VCaP (cell line): ENCODE measurements around the gene NENF.
"Not testable (repeated sequence)": the region's sequence is repeated elsewhere in the genome, so short reads cannot be mapped to it uniquely, and the experiment has no call there.

Source experiments
- H3K27ac ChIP-seq: fragments of 450-650 bp; 2 replicates; pipeline ENCODE4 v1.5.1; 2017
- TF ChIP-seq, protein P1 (sequence below): fragments of 450-650 bp; conservative IDR thresholded peaks from 2 replicates; pipeline ENCODE4 v1.5.1; 2017; ENCODE audit warnings: mild to moderate bottlenecking, moderate library complexity

Gene NENF

GRCh38 chr1:212479188-212479587 is 46.5 kb downstream of the NENF start:
- H3K27ac ChIP-seq, result no peak overlapping the region
- TF ChIP-seq, protein P1, sequence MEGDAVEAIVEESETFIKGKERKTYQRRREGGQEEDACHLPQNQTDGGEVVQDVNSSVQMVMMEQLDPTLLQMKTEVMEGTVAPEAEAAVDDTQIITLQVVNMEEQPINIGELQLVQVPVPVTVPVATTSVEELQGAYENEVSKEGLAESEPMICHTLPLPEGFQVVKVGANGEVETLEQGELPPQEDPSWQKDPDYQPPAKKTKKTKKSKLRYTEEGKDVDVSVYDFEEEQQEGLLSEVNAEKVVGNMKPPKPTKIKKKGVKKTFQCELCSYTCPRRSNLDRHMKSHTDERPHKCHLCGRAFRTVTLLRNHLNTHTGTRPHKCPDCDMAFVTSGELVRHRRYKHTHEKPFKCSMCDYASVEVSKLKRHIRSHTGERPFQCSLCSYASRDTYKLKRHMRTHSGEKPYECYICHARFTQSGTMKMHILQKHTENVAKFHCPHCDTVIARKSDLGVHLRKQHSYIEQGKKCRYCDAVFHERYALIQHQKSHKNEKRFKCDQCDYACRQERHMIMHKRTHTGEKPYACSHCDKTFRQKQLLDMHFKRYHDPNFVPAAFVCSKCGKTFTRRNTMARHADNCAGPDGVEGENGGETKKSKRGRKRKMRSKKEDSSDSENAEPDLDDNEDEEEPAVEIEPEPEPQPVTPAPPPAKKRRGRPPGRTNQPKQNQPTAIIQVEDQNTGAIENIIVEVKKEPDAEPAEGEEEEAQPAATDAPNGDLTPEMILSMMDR, result no peak

DNA sequence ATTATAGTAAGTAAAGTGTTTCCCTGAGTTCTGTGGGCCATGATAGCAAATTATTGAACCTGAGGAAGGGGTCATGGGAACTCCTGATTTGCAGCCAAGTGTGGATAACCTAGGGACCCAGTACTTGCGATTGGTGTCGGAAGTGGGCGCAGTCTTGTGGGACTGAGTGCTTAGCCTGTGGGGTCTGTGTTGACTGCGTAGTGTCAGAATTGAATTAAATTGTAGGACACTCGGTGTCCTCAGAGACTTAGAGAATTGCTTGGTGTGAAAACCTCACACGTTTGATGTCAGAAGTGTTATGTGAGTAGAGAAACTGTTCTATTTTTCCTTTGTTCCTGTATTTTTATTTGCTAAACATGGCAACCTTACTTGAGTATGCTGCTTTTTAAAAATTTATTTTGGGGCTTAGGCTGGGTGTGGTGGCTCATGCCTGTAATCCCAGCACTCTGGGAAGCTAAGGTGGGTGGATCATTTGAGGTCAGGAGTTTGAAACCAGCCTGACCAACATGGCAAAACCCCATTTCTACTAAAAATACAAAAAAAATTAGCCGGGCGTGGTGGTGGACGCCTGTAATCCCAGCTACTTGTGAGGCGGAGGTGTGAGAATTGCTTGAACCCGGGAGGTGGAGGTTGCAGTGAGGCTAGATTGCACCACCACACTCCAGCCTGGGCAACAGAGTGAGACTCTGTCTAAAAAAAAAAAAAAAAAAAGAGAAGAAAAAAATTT is 48.2 kb downstream of the NENF start:
- H3K27ac ChIP-seq, result not testable (repeated sequence)

- H3K27ac ChIP-seq, result no peak overlapping the region
- TF ChIP-seq, protein P1, result no peak
Observed at GRCh38 chr1:212481438-212481767, 48.7 kb downstream of the NENF start.

DNA sequence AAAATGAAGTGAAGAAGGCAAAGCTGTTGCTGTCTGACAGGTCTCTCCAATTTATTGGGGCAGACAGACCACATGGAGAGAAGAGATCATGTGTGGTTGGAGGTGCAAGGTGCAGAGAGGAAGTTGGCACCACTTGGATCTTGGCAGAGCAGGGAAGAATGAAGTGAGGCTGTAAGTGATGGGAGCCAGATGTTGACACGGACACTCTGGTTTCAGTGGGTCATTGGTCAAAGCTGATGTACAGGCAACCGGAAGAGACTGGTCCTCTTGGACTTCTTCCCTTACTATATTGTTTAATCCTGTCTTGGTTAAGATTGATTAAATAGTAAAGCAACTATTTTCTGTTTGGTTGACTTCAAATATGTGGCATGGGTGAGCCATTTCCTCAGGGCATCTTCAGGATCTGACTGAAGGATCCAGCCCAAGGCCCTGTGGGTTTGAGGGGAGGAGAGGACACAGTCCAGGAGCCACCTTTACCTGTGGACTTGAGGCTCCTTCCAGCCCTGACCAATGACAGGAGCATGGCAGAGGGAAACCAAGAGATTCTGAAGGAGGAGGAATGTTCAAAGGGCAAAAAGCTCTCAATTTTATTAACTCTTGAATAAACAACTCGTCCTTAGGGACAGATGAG is 49.4 kb downstream of the NENF start:
- H3K27ac ChIP-seq, result no peak overlapping the region
- TF ChIP-seq, protein P1, result no peak

GRCh38 chr1:212482637-212483441 is 50.1 kb downstream of the NENF start:
- TF ChIP-seq, protein P1, result no peak
- H3K27ac ChIP-seq, result no peak overlapping the region

GRCh38 chr1:212484701-212485570 is 52.2 kb downstream of the NENF start:
- H3K27ac ChIP-seq, result no peak overlapping the region
- TF ChIP-seq, protein P1, result no peak

GRCh38 chr1:212485571-212485912 is 52.8 kb downstream of the NENF start:
- TF ChIP-seq, protein P1, result no peak
- no peak overlapping the region for H3K27ac ChIP-seq
